HG03354 (cell line): ENCODE data around the gene C11orf97.

Experiments used
- ATAC-seq: cut with Tn5 transposase; IDR thresholded peaks from one replicate; pipeline ENCODE4 v1.9.1; 2021; ENCODE audit warnings: mild to moderate bottlenecking; ENCODE audit not compliant: unreplicated experiment, poor library complexity, severe bottlenecking

Gene C11orf97

DNA sequence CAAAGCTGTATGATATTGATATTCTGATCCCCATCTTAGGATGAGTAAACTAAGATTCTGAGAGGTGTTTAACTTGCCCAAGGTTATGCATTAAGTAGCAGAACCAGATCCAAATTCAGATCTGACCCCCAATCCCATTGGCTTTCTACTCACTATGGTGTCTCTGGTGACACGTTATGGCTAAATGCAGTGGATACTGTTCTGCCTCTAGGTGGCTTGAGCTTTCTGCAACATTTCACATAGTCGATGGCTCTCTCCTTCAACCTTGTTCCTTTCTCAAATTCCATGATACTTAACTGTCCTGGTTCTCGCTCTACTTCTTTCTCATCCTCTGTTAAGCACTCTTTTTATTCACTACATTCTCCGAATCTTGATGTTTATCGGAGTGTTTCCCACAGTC is 9.4 kb downstream of the C11orf97 start:
- ATAC-seq, result peak; percentile 69

DNA sequence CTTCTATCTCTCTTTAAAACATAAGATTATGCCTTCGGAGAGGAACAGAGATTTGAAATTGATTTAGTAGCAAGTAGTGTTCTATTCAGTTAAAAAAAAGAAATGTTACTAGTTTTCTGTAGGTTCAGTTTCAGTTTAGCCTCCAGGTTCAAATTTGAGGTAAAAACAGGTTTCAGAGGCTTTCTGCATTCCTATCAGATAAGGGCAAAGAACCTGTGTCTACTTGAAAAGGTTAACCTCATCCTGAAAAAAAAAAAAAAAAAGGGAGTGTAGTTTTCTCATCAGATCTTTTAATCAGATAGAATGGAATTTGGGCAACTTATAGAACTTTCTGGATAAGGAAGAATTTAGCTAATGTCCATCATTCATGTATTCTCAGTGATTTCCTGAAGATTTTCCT is 12.1 kb downstream of the C11orf97 start:
- ATAC-seq, result no peak

DNA sequence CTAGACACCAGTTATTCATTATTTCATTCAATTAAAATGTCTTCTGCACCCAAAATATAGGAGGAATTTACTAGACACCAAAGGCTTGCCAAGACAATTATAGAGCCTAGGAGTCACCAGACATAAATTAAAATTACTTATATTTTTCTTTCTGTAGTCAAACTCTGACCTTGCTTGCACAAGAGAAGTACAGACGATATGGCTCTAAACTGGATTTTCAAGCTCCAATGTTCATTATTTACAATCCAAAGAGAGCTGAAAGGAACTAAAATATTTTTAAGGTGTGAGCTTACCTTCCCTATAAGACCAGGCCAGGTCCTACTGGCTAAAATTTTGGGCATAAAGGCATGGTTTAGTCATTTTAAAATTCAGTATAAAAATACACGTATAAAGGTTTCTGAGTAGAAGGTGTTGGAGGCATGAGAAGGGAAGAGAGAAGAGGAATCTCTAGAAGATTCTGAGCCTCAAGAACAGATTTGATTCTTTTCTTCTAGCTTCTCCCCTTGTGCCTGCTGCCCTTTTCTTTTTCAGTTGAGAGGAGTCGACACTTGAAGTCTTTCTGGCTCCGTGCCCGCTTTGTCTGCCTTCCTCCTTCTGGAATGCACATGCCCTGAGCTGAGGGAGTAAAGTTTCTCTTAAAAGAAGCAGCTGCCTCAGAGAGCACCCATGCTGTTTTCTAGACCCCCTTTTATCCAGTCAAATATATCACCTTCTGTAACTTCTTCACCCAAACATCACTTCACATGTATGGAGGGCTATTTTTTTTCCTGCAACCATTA is 13.5 kb downstream of the C11orf97 start:
- no peak for ATAC-seq

DNA sequence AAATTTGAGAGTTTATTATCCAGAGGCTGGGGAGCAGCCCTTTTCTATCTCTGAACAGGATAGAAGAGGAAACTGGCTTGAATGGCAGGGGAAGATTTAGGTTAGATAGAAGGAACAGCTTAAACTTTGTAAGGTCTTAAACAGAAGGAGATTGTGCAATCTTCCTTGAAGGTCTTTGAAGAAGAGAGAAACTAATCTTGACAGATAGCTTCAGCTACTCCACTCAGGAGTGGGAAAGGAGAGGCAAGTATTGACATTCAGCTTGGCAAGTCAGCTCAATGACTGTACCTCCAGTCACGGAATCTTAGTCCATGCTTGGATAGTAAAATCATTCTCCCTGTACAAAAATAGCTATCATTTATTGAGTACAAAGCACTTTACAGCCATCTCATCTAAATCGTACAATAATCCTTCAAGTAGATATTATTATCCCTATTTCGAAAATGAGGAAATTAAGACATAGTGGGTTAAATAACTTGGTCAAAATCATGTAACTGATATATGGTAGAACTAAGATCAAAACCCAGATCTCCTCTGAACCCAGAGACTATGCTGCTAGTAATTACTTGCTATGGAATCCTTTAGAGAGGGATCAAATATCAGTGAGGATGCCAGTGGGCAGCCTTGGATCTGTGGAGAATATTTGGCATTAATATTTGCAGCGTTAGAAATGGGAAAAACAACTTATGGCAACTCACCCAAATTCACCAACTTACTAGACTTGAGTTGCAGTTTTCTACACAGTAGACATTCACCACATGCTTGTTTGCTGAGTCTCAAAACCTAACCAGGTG is 14.6 kb downstream of the C11orf97 start:
- ATAC-seq, result no peak

DNA sequence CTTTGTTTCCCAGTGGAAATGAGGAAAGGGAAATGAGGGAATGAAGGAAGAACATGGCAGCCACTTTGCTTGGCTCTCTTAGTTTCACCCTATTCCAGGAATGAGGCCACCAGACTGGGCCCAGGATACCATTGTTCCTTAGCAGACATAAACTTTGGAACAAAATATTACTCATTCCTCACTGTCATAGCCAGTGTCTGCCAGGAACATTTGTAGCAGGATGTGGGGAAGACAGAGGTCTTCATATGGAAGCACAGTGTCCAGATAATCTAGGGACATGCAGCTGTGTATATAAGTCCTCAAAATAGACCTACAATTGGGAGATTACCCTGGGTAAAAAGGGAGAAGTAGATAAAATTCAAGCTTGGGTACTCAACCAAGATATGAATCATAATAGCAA is 16.3 kb downstream of the C11orf97 start:
- no peak for ATAC-seq

DNA sequence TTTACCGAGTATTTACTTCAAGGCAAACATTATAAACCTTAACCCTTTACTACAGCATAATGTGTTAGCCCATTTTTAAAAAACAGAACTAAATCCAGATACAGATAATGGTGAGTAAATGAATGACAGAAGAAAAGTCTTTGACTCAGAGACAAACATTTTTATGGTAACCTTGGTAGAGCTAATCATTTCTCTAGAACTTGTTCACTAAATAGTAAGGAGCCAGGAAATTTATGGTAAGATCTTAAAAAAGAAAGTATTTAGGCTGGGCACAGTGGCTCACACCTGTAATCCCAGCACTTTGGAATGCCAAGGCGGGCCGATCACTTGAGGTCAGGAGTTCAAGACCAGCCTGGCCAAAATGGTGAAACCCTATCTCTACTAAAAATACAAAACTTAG is 19.9 kb downstream of the C11orf97 start:
- ATAC-seq, result no peak

DNA sequence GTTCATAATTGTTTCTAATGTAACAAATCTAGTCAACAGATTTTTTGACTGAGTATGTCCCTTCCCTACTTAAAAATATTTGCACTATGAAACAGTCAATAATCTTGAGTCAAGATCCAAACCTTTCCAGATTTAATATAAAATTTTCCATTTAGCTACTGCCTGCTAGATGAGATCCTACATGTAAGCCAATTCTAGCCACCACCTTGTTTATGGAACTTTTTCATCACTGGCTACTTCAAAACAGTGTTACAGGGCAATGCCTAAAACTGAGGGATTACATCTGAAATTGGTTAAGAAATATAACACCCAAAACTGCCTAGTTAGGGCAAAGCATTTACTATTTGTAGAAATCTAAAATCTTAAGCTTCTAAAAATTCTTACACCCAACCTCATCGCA is 20.9 kb downstream of the C11orf97 start:
- no peak for ATAC-seq

DNA sequence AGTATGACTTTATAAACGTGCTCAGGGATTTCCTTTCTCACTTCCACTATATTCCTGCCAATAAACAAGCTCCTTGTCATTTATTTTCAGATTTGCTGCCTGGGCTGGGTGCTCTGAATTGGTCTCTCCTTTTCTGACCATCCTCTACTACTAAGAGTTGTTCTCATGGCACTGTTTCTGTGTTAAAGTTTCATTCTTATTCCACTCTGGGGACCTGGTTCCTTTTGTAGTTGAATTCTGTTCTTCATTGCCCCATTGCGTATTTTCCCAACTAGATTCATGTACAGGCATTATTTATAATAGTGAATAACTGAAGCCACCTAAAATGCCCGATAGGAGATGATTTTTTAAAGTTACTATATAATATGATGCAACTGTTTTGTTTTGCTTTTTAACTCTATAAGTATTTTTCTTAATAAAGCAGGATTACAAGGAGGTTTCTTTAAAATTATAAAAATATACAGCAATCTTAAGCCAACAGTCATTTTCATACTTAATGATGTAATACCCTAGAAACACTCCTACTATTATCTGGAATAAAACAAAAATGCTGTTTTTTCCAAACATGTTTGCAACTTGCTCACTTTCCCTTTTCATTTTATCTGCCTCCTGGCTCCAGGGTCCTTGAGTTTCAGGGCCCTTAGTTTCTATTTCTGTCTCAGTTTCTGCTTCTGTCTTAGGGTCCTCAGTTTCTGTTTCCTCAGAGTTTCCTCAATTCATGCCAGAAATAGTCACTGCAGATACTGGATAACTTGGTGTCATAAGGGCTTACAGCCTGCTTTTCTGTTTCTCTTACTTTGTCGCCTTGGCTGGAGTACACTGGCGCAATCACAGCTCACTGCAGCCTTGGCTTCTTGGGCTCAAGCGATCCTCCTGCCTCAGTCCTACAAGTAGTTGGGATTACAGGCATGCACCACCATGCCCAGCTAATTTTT is 21.7 kb downstream of the C11orf97 start:
- no peak for ATAC-seq

DNA sequence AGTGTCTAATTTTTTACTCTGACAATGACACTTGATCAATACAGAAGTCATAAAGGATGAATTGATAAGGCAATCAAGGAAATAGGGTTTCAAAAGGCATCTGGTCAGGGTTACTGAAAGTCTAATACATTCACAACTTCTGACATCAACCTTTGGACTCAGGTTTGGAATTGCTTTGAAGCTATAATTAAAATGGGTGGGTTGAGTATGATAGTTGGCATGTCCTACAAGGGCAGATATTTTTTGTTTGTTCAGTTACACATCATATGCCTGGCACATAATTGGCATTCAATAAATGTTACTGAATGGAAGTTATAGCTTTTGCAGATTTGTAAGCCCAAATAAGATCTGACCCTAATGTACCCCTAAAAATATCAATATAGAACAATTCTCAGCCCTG is 24.1 kb downstream of the C11orf97 start:
- no peak for ATAC-seq

DNA sequence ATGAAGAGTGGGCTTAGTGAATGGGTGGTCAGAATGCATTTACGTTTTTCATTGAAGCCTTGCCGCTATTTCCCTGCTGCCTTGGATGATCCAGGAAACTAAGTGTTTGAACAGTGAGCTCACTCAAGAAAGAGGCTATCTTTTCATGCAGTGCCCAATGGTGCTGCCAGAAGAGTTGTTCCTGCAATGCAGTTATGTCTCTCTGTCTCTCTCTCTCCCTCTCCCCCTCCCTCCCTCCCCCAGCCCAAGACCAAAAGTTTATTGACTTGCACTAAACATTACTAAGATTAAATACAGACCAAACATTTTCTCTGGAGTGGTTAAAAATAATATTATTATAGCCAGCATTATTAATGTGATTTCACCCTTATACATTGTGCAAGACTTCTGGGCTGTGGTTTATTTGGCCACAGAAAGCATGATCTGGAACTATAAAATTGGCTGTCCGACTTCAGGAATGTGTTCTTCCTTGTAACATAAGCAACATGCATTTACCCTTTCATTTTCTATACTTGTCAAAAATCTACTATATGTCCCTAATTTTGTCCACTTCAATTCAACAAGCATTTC is 24.9 kb downstream of the C11orf97 start:
- no peak for ATAC-seq

DNA sequence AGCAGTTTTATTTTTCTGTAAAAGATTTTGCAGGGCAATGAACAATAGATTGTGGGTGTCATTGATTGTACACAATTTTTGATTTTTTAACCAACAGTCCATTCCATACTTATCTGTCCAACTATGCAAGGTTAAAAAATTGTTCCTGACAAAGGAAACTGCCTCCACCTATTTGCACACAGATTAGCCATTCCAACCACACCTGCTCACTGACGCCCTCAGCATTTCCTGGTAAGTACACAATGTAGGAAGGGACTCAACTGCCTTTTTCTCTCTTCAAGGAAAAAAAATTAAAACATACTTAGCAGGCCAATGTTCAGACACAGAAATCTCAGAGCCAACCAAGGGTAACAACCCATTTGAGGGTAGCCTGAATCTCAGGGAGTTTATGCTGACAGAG is 27.2 kb downstream of the C11orf97 start:
- ATAC-seq, result no peak

DNA sequence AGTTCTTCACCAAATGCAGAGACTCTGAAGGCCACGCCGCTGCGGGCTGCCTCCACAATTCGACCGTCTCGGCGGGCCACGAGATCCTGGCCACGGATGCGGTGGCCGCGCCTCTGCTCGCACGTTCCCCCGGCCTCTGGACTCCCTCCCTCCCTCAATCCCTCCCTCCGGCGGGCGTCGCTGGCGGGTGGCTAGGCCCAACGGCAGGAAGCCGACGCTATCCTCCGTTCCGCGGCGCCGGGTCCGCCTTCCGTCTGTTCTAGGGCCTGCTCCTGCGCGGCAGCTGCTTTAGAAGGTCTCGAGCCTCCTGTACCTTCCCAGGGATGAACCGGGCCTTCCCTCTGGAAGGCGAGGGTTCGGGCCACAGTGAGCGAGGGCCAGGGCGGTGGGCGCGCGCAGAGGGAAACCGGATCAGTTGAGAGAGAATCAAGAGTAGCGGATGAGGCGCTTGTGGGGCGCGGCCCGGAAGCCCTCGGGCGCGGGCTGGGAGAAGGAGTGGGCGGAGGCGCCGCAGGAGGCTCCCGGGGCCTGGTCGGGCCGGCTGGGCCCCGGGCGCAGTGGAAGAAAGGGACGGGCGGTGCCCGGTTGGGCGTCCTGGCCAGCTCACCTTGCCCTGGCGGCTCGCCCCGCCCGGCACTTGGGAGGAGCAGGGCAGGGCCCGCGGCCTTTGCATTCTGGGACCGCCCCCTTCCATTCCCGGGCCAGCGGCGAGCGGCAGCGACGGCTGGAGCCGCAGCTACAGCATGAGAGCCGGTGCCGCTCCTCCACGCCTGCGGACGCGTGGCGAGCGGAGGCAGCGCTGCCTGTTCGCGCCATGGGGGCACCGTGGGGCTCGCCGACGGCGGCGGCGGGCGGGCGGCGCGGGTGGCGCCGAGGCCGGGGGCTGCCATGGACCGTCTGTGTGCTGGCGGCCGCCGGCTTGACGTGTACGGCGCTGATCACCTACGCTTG is 31.7 kb downstream of the C11orf97 start, which contains the start of gene FUT4:
FUT4 (plus strand) TSS at position 227 of the 951 bp plus-strand sequence; CDS start at position 440, 213 bp downstream.
- peak; percentile 84 for ATAC-seq

DNA sequence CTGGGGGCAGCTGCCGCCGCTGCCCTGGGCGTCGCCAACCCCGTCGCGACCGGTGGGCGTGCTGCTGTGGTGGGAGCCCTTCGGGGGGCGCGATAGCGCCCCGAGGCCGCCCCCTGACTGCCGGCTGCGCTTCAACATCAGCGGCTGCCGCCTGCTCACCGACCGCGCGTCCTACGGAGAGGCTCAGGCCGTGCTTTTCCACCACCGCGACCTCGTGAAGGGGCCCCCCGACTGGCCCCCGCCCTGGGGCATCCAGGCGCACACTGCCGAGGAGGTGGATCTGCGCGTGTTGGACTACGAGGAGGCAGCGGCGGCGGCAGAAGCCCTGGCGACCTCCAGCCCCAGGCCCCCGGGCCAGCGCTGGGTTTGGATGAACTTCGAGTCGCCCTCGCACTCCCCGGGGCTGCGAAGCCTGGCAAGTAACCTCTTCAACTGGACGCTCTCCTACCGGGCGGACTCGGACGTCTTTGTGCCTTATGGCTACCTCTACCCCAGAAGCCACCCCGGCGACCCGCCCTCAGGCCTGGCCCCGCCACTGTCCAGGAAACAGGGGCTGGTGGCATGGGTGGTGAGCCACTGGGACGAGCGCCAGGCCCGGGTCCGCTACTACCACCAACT is 32.5 kb downstream of the C11orf97 start:
- peak; percentile 10 for ATAC-seq

DNA sequence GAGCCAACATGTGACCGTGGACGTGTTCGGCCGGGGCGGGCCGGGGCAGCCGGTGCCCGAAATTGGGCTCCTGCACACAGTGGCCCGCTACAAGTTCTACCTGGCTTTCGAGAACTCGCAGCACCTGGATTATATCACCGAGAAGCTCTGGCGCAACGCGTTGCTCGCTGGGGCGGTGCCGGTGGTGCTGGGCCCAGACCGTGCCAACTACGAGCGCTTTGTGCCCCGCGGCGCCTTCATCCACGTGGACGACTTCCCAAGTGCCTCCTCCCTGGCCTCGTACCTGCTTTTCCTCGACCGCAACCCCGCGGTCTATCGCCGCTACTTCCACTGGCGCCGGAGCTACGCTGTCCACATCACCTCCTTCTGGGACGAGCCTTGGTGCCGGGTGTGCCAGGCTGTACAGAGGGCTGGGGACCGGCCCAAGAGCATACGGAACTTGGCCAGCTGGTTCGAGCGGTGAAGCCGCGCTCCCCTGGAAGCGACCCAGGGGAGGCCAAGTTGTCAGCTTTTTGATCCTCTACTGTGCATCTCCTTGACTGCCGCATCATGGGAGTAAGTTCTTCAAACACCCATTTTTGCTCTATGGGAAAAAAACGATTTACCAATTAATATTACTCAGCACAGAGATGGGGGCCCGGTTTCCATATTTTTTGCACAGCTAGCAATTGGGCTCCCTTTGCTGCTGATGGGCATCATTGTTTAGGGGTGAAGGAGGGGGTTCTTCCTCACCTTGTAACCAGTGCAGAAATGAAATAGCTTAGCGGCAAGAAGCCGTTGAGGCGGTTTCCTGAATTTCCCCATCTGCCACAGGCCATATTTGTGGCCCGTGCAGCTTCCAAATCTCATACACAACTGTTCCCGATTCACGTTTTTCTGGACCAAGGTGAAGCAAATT is 33.3 kb downstream of the C11orf97 start:
- no peak for ATAC-seq

DNA sequence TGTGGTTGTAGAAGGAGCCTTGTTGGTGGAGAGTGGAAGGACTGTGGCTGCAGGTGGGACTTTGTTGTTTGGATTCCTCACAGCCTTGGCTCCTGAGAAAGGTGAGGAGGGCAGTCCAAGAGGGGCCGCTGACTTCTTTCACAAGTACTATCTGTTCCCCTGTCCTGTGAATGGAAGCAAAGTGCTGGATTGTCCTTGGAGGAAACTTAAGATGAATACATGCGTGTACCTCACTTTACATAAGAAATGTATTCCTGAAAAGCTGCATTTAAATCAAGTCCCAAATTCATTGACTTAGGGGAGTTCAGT is 33.9 kb downstream of the C11orf97 start:
- no peak for ATAC-seq

DNA sequence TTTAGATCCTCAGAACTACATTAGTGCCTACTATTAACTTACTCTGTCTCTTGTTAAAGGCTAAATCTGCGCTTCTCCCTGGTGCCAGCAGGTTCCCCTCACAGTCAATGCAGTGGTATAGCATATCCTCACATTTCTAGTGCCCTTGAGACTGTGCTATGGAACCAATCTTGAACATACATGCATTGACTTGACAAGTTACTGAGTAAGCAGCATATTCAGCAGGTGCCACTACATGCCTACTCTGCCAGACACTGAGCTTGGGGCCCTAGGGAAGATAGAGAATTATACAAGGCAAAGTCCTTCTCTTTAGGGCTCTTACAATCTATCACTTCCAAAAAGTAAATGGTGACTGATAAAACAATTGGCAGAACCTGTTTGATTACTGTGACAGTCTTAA is 34.6 kb downstream of the C11orf97 start:
- no peak for ATAC-seq

DNA sequence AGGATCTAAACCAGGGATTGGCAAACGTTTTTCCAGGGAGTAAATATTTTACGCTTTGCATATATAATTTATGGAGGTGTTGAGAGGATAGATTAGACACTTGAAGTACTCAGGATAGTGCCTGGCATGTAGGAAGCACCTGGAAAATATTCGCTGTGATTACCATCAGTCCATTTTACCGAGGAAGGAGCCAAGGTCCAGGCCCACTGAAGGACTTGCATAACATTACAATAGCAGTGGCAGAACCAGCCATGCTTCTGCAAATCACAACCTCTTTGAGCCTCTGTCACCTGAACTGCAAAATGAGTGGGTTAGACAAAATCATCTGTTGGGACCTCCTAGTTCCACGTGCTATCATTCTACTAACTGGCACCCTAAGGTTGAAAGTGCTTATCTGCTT is 36.9 kb downstream of the C11orf97 start:
- no peak for ATAC-seq
